Measurements from ENCODE around the gene SNPH.

SNPH gene

GRCh38 chr20:1282966-1283365, 16.9 kb downstream of the SNPH start:
- DNase-seq (ENCODE audit: low read depth): no peak
- no peak overlapping the region for H3K4me3 ChIP-seq (ENCODE audit: low read depth, low read length)
- no peak for TF ChIP-seq CTCF (conservative IDR thresholded peaks at IDR 0.05; ENCODE audit: low read depth, low read length)

GRCh38 chr20:1283522-1284510, 17.7 kb downstream of the SNPH start:
- TF ChIP-seq CTCF (conservative IDR thresholded peaks at IDR 0.05; ENCODE audit: low read depth, low read length): no peak
- no peak for DNase-seq (ENCODE audit: low read depth)
- H3K4me3 ChIP-seq (ENCODE audit: low read depth, low read length): no peak overlapping the region

GRCh38 chr20:1286267-1287024, 20.4 kb downstream of the SNPH start:
- TF ChIP-seq CTCF (conservative IDR thresholded peaks at IDR 0.05; ENCODE audit: low read depth, low read length): no peak
- DNase-seq (ENCODE audit: low read depth): no peak
- H3K4me3 ChIP-seq (ENCODE audit: low read depth, low read length): no peak overlapping the region

- no peak overlapping the region for H3K4me3 ChIP-seq (ENCODE audit: low read depth, low read length)
- DNase-seq (ENCODE audit: low read depth): no peak
- TF ChIP-seq CTCF (conservative IDR thresholded peaks at IDR 0.05; ENCODE audit: low read depth, low read length): no peak
These were observed 21.2 kb downstream of the SNPH start for GRCh38 chr20:1287306-1287705.

- TF ChIP-seq CTCF (conservative IDR thresholded peaks at IDR 0.05; ENCODE audit: low read depth, low read length): no peak
- H3K4me3 ChIP-seq (ENCODE audit: low read depth, low read length): no peak overlapping the region
- no peak for DNase-seq (ENCODE audit: low read depth)
These were observed 21.9 kb downstream of the SNPH start for GRCh38 chr20:1287787-1288569.

- no peak overlapping the region for H3K4me3 ChIP-seq (ENCODE audit: low read depth, low read length)
- peak; percentile 56 for DNase-seq (ENCODE audit: low read depth)
- TF ChIP-seq CTCF (conservative IDR thresholded peaks at IDR 0.05; ENCODE audit: low read depth, low read length): no peak
These were observed 25.2 kb downstream of the SNPH start for GRCh38 chr20:1291191-1291741.

Measured in choroid plexus epithelial cell (primary cell).